Common myeloid progenitor, CD34-positive (primary cell): ENCODE data around the gene PPM1H.

Experiments
- CTCF ChIA-PET: fragments of 350-600 bp; sonication (Branson Sonifier 250); formaldehyde crosslinking; loops from one replicate; lab custom pipeline; 2021; ENCODE audit warnings: antibody characterized with exemption; lab: Charles Lee
- POLR2A ChIA-PET: fragments of 350-600 bp; sonication (Branson Sonifier 250); formaldehyde crosslinking; loops from one replicate; lab custom pipeline; 2021; ENCODE audit warnings: antibody characterized with exemption; lab: Charles Lee
- DNase-seq, 3 donors: peaks; one replicate each; pipeline versions ENCODE4 v3.0.0 to v3.0.0-alpha.2; 2013
- H3K27ac ChIP-seq, 2 experiments: 1 replicate in 1 of 2; 2 replicates in 1 of 2; pipeline ENCODE4 v1.7.0; 2013; ENCODE audit warnings: inconsistent platforms in 2 of 2, low read length in 2 of 2, mild to moderate bottlenecking in 2 of 2, low read depth in 1 of 2, moderate library complexity in 1 of 2; ENCODE audit not compliant: severe bottlenecking in 2 of 2, insufficient read depth in 1 of 2, poor library complexity in 1 of 2
- H3K27me3 ChIP-seq, 5 experiments: replicated peaks in 2 of 5; 1 replicate in 3 of 5; 2 replicates in 2 of 5; pipeline versions ENCODE4 v1.6.1 to v1.7.0; 2013; ENCODE audit warnings: low read length in 4 of 5, mild to moderate bottlenecking in 2 of 5, moderate library complexity in 2 of 5, inconsistent platforms in 1 of 5; ENCODE audit not compliant: insufficient read depth in 5 of 5, control insufficient read depth in 4 of 5
- H3K36me3 ChIP-seq, 4 experiments: 1 replicate in 2 of 4; 2 replicates in 2 of 4; pipeline versions ENCODE4 v1.6.1 to v1.7.0; 2013; ENCODE audit warnings: low read length in 3 of 4, control low read depth in 1 of 4, mild to moderate bottlenecking in 1 of 4; ENCODE audit not compliant: control insufficient read depth in 4 of 4, insufficient read depth in 4 of 4
- H3K4me1 ChIP-seq, 4 experiments: 1 replicate in 3 of 4; 2 replicates in 1 of 4; pipeline versions ENCODE4 v1.6.1 to v1.7.1; 2013; ENCODE audit warnings: low read length in 3 of 4, mild to moderate bottlenecking in 3 of 4, control low read depth in 1 of 4, inconsistent platforms in 1 of 4, moderate library complexity in 1 of 4; ENCODE audit not compliant: control insufficient read depth in 4 of 4, insufficient read depth in 4 of 4; ENCODE audit errors: control extremely low read depth in 1 of 4
- H3K4me3 ChIP-seq, 7 experiments: 1 replicate in 4 of 7; 2 replicates in 3 of 7; pipeline versions ENCODE4 v1.5.1 to v1.7.0; 2013; ENCODE audit warnings: mild to moderate bottlenecking in 7 of 7, low read length in 6 of 7, moderate library complexity in 6 of 7, inconsistent platforms in 2 of 7, low read depth in 2 of 7, control low read depth in 1 of 7; ENCODE audit not compliant: insufficient read depth in 4 of 7, control insufficient read depth in 1 of 7; ENCODE audit errors: extremely low read depth in 1 of 7
- H3K9me3 ChIP-seq, 5 experiments: 1 replicate in 4 of 5; 2 replicates in 1 of 5; pipeline versions ENCODE4 v1.6.1 to v1.7.1; 2013; ENCODE audit warnings: low read length in 4 of 5, mild to moderate bottlenecking in 2 of 5, inconsistent platforms in 1 of 5, low read depth in 1 of 5, moderate library complexity in 1 of 5; ENCODE audit not compliant: control insufficient read depth in 4 of 5, insufficient read depth in 2 of 5; ENCODE audit errors: control extremely low read depth in 1 of 5
- WGBS: methylation state at CpG from one replicate; pipeline ENCODE4 v1.1.5; 2013; ENCODE audit not compliant: insufficient coverage; 5-methylcytosine and 5-hydroxymethylcytosine counted together

The PPM1H gene

DNA sequence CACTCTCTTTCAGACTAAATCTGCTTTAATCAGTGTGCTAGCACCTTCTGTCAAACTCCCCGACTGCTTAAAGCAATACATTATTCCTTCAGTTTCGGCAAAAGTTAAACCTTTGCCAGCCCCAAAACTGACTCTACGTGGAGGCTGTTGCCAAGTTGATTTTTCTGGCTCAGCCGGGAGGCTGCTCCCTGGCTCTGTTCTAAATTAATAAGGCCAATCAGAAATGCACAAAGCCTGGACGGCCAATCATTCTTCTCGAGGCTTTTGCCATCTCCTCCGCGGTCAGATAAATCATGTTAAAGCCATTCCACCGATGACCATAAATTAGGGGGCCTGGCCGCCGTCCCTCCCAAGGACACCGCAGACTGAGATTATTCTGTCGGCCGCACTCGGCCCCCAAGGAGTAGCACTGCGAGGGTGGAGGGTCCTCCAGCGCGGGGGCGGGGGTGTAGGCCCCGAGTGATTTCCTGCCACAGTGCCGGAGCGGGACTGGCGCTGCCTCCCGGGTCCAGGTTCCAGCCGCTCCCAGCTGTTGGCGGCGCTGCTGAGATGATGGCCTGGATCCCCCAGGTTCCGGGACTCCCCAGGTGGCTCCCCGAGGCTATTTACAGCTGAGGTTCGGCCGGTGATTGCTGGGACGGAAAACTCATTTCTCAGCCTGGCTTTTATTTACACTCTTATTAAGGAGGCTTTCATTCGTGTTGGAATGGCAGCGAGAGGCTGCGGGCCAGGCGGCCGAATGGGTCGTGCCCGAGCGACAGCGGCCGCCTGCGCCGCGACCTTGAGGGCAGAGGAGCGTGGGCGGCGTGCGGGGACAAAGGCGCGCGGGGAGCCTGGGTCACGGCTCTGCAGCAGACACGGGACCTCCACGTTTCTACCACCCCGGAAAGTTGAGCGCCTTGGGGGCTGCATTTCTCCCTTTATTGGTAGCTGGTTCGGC lies 303.2 kb downstream of the PPM1H start:
- Histone ChIP-seq H3K27ac (no peak overlapping the region), H3K27me3 (peaks cover 3 to 46% (median 6%) of the 10 kb centered on the region in 5 experiments), H3K4me3 (peak overlapping the region; percentile 53 to 86 (median 66)), H3K9me3 (no peaks in the 10 kb centered on the region), H3K4me1 (peaks cover 3 to 18% (median 12%) of the 10 kb centered on the region in 4 experiments), H3K36me3 (no peaks in the 10 kb centered on the region)
- CTCF ChIA-PET, result interaction anchor here (1.1 kb wide), 1 partner anchor 9 kb away, joined by 4 read pairs; no protein-coding TSS in a partner anchor
- peak; percentile 14 to 50 (median 35) for DNase-seq
- POLR2A ChIA-PET, result interaction anchor here (0.9 kb wide), 1 partner anchor 29 kb away, joined by 3 read pairs; no protein-coding TSS in a partner anchor
- WGBS, result under 1% methylated on average over 56 of the region's 58 CpGs

DNA sequence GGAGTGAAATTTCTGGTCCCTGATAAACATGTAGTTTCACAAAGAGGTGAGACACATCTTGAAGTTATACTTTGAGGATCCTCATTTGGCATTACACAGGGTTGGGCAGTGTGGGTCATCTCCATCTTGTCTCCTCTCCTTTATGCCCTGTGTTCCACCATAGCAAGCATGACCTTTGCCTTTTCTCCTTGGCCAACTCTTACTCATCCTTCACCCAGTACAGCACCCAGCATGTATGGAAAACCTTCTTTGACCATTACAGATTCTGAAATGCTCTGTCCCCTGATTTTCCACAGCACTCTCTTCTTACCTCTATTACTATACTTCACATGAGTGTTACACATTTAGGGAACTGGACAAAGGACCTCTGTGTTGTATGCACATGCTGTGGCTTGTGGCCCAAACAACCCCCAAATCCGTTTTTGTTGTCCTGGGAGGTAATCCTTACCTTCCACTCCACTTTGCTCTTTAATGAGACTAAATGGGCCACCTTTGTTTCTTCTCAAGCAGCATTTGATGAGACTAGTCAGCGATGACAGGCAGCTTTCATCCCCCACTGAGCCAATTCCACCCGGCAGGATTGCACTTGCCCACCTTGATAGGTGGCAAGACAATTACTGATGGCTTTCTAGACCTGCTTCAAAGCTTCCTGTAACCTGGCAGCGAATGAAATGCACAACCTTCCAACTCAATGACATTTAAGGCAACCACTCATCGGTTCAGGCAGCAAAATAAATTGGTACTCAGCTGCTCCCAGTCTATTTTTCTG lies 304.8 kb downstream of the PPM1H start:
- ChIA-PET CTCF (no interaction called here), POLR2A (no interaction called here)
- no peak overlapping the region for H3K4me3 ChIP-seq
- WGBS, result 100% methylated on average over 5 of the region's 5 CpGs
- peaks cover 3 to 18% (median 12%) of the 10 kb centered on the region in 4 experiments for H3K4me1 ChIP-seq
- peaks cover 3 to 46% (median 6%) of the 10 kb centered on the region in 5 experiments for H3K27me3 ChIP-seq
- H3K9me3 ChIP-seq, result no peaks in the 10 kb centered on the region
- no peak overlapping the region for H3K27ac ChIP-seq
- no peaks in the 10 kb centered on the region for H3K36me3 ChIP-seq
- DNase-seq, result no peak

DNA sequence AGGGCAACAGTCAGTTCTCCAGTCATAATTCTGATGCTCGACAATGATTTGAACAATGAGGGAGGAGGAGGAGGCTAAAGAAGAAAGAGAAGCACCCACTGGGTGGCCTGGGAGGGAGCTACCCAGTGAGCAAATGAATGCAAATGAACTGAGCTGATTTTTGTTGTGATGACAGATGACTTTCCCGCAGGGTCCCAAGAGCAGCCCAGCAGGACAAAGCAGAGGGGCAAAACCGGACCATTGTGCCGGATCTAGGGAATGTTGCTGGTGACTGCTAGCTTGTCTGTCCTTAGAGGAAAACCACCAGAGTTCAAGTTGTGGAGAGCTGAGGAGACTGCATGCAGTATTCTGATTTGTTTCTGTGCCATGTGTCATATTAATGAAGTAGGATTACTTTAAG lies 305.5 kb downstream of the PPM1H start:
- no peak overlapping the region for H3K27ac ChIP-seq
- 100% methylated on average over 3 of the region's 4 CpGs for WGBS

GRCh38 chr12:62627181-62627580 lies 307.8 kb downstream of the PPM1H start:
- Histone ChIP-seq H3K27ac (no peak overlapping the region), H3K36me3 (no peaks in the 10 kb centered on the region), H3K27me3 (peaks cover 0 to 26% (median 6%) of the 10 kb centered on the region in 5 experiments), H3K4me3 (no peak overlapping the region), H3K9me3 (no peaks in the 10 kb centered on the region), H3K4me1 (peaks cover 3 to 10% (median 7%) of the 10 kb centered on the region in 4 experiments)
- WGBS, result 100% methylated on average over 1 of the region's 2 CpGs
- no peak for DNase-seq
- POLR2A ChIA-PET, result no interaction called here
- CTCF ChIA-PET, result interaction anchor here (1.0 to 1.3 kb wide), 2 partner anchors 11 to 15 kb away, joined by 3 read pairs; no protein-coding TSS in a partner anchor

More for the DNA sequence above, 305.5 kb downstream of the PPM1H start:
- Histone ChIP-seq H3K4me1 (peaks cover 3 to 18% (median 12%) of the 10 kb centered on the region in 4 experiments), H3K27me3 (peaks cover 3 to 46% (median 6%) of the 10 kb centered on the region in 5 experiments), H3K9me3 (no peaks in the 10 kb centered on the region), H3K4me3 (no peak overlapping the region), H3K36me3 (no peaks in the 10 kb centered on the region)
- CTCF ChIA-PET, result interaction anchor here (1.6 kb wide), 1 partner anchor 9 kb away, joined by 3 read pairs; no protein-coding TSS in a partner anchor
- DNase-seq, result no peak
- POLR2A ChIA-PET, result no interaction called here

DNA sequence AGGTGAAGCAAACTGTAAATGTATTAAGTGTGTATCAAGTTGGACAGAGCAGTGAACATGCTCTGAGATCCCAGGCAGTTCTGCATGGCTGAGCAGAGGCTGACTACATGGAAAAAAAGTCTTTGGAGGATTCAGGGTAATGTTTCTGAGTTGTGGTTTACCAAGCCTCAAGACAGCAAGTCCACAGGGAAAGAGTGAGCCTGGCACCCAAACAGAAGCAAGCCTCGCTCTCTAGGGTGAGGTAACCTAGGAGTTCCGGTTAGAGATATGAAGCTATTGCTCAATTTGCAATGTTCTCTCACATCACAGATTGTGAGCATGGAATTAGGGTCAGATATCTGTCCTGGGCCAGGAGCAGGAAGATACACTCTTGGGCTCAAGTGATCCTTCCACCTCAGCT lies 309.7 kb downstream of the PPM1H start:
- 100% methylated on average over 1 of the region's 2 CpGs for WGBS
- H3K4me1 ChIP-seq, result no peaks in the 10 kb centered on the region
- H3K36me3 ChIP-seq, result no peaks in the 10 kb centered on the region
- no peaks in the 10 kb centered on the region for H3K9me3 ChIP-seq
- no peak for DNase-seq
- CTCF ChIA-PET, result interaction anchor here (1.0 kb wide), 1 partner anchor 14 kb away, joined by 3 read pairs; no protein-coding TSS in a partner anchor
- H3K4me3 ChIP-seq, result no peak overlapping the region
- POLR2A ChIA-PET, result no interaction called here
- no peak overlapping the region for H3K27ac ChIP-seq
- H3K27me3 ChIP-seq, result peaks cover 0 to 11% (median 0%) of the 10 kb centered on the region in 5 experiments

DNA sequence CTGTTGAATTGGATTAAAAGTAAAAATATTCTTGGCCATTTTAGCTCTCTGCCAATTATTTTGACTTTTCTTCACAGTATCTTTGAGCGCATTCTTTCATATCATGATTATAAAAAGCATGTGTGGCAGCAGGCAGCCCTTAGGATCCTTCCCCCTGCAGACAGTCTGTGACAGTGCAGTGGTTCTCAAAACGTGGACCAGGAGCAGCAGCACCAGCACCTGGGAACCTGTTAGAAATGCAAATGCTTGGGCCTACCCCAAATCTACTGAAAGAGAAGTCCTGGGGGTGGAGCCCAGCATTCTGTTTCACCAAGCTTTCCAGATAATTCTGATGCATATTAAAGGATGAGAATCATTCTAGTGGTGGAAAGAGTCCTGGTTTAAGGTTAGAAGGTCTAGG lies 312.8 kb downstream of the PPM1H start:
- Histone ChIP-seq H3K9me3 (no peaks in the 10 kb centered on the region), H3K4me3 (no peak overlapping the region), H3K27ac (no peak overlapping the region), H3K4me1 (peaks cover 0 to 8% (median 0%) of the 10 kb centered on the region in 4 experiments), H3K27me3 (no peaks in the 10 kb centered on the region), H3K36me3 (no peaks in the 10 kb centered on the region)
- DNase-seq, result no peak
- 75% methylated on average over 1 of the region's 2 CpGs for WGBS
- ChIA-PET CTCF (interaction anchor here (0.5 to 1.8 kb wide), 3 partner anchors 13 to 216 kb away, joined by 3 to 8 read pairs (median 3); no protein-coding TSS in a partner anchor), POLR2A (no interaction called here)
